Gastrocnemius medialis (tissue), 4 donors: Measurements from ENCODE around the gene MAN2A1.

Experiments
- CTCF ChIP-seq, 5 experiments: fragments of 450-650 bp in 3 of 5; fragments of 200-600 bp in 2 of 5; sonication (generic) in 2 of 5; IDR thresholded peaks in 4 of 5; conservative IDR thresholded peaks in 1 of 5; 1 replicate in 4 of 5; 2 replicates in 1 of 5; pipeline ENCODE4 v1.5.1; 2016 to 2019; ENCODE audit warnings: antibody characterized with exemption in 5 of 5, mild to moderate bottlenecking in 3 of 5, moderate library complexity in 3 of 5
- POLR2A ChIP-seq, 2 donors: fragments of 450-650 bp; IDR thresholded peaks; one replicate each; pipeline ENCODE4 v1.6.1; 2017; ENCODE audit warnings: antibody characterized with exemption in 2 of 2, mild to moderate bottlenecking in 2 of 2, moderate library complexity in 2 of 2

- peak in 4 of 5 experiments; percentile 13 to 45 (median 28) for TF ChIP-seq CTCF (IDR thresholded peaks at IDR 0.05 in 4 of 5, conservative IDR thresholded peaks at IDR 0.05 in 1 of 5)
- no peak for TF ChIP-seq POLR2A (IDR thresholded peaks at IDR 0.05)
These were observed 1.1 kb upstream of the MAN2A1 start for GRCh38 chr5:109688630-109688969.
